ENCODE results near the gene AKR1C8. TPM values are rescaled to one million over a fixed set of nuclear protein-coding genes. Genes with fewer than 3 reads are reported as not detected.

Gene AKR1C8
- polyA plus RNA-seq, 1 of the 3 experiments (the other 2 are of a cell fraction) = not detected

- Histone ChIP-seq H3K9me3 (no peaks in the 10 kb centered on the region), H3K4me3 (ENCODE audit: low read depth in 2 of 2, low read length in 1 of 2) (no peak overlapping the region), H3K4me2 (no peak overlapping the region), H3K9ac (no peak overlapping the region), H3F3A (replicated peaks; ENCODE audit: insufficient read depth) (no peaks in the 10 kb centered on the region), H3K4me1 (ENCODE audit: control insufficient read depth in 1 of 2, insufficient read depth in 2 of 2, low read depth in 1 of 2, low read length in 1 of 2) (no peaks in the 10 kb centered on the region), H3K79me2 (ENCODE audit: insufficient read depth) (no peaks in the 10 kb centered on the region), H3K9me2 (no peaks in the 10 kb centered on the region), H4K20me1 (ENCODE audit: insufficient read depth) (no peaks in the 10 kb centered on the region), H3K27ac (ENCODE audit: low read depth in 2 of 2, low read length in 1 of 2) (no peak overlapping the region), H2AFZ (ENCODE audit: low read depth) (no peak overlapping the region), H3K27me3 (ENCODE audit: insufficient read depth) (no peaks in the 10 kb centered on the region), H3K36me3 (replicated peaks in 1 of 2; ENCODE audit: control insufficient read depth in 1 of 2, insufficient read depth in 2 of 2, low read length in 1 of 2) (no peaks in the 10 kb centered on the region)
- ChIA-PET POLR2A (no interaction called here), CTCF (no interaction called here)
- TF ChIP-seq, protein P1, sequence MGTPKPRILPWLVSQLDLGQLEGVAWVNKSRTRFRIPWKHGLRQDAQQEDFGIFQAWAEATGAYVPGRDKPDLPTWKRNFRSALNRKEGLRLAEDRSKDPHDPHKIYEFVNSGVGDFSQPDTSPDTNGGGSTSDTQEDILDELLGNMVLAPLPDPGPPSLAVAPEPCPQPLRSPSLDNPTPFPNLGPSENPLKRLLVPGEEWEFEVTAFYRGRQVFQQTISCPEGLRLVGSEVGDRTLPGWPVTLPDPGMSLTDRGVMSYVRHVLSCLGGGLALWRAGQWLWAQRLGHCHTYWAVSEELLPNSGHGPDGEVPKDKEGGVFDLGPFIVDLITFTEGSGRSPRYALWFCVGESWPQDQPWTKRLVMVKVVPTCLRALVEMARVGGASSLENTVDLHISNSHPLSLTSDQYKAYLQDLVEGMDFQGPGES (IDR thresholded peaks at IDR 0.05; ENCODE audit: low read depth, low read length) = no peak
- no peak for TF ChIP-seq MAX (IDR thresholded peaks at IDR 0.05; ENCODE audit: low read depth)
- TF ChIP-seq, protein P2, sequence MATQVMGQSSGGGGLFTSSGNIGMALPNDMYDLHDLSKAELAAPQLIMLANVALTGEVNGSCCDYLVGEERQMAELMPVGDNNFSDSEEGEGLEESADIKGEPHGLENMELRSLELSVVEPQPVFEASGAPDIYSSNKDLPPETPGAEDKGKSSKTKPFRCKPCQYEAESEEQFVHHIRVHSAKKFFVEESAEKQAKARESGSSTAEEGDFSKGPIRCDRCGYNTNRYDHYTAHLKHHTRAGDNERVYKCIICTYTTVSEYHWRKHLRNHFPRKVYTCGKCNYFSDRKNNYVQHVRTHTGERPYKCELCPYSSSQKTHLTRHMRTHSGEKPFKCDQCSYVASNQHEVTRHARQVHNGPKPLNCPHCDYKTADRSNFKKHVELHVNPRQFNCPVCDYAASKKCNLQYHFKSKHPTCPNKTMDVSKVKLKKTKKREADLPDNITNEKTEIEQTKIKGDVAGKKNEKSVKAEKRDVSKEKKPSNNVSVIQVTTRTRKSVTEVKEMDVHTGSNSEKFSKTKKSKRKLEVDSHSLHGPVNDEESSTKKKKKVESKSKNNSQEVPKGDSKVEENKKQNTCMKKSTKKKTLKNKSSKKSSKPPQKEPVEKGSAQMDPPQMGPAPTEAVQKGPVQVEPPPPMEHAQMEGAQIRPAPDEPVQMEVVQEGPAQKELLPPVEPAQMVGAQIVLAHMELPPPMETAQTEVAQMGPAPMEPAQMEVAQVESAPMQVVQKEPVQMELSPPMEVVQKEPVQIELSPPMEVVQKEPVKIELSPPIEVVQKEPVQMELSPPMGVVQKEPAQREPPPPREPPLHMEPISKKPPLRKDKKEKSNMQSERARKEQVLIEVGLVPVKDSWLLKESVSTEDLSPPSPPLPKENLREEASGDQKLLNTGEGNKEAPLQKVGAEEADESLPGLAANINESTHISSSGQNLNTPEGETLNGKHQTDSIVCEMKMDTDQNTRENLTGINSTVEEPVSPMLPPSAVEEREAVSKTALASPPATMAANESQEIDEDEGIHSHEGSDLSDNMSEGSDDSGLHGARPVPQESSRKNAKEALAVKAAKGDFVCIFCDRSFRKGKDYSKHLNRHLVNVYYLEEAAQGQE (IDR thresholded peaks at IDR 0.05; ENCODE audit: low read depth, low read length) = no peak
- no peak for TF ChIP-seq RFX5 (IDR thresholded peaks at IDR 0.05; ENCODE audit: low read length)
- TF ChIP-seq GABPA (IDR thresholded peaks at IDR 0.05; ENCODE audit: low read depth) = no peak
- WGBS (ENCODE audit: low lambda C conversion rate) = 21% methylated on average over 3 of the region's 3 CpGs
- no peak for DNase-seq
Measured at GRCh38 chr10:5125315-5126044, 59.5 kb downstream of the AKR1C8 start.

GRCh38 chr10:5123886-5124285, 61.1 kb downstream of the AKR1C8 start:
- Histone ChIP-seq H3K4me1 (ENCODE audit: control insufficient read depth in 1 of 2, insufficient read depth in 2 of 2, low read depth in 1 of 2, low read length in 1 of 2) (no peaks in the 10 kb centered on the region), H3K4me3 (ENCODE audit: low read depth in 2 of 2, low read length in 1 of 2) (no peak overlapping the region), H3K79me2 (ENCODE audit: insufficient read depth) (no peaks in the 10 kb centered on the region), H3F3A (replicated peaks; ENCODE audit: insufficient read depth) (no peaks in the 10 kb centered on the region), H3K9me3 (no peaks in the 10 kb centered on the region), H3K36me3 (replicated peaks in 1 of 2; ENCODE audit: control insufficient read depth in 1 of 2, insufficient read depth in 2 of 2, low read length in 1 of 2) (no peaks in the 10 kb centered on the region), H3K4me2 (no peak overlapping the region), H3K9ac (no peak overlapping the region), H3K27ac (ENCODE audit: low read depth in 2 of 2, low read length in 1 of 2) (no peak overlapping the region), H4K20me1 (ENCODE audit: insufficient read depth) (no peaks in the 10 kb centered on the region), H3K9me2 (no peaks in the 10 kb centered on the region), H2AFZ (ENCODE audit: low read depth) (no peak overlapping the region), H3K27me3 (ENCODE audit: insufficient read depth) (no peaks in the 10 kb centered on the region)
- POLR2A ChIA-PET = no interaction called here
- CTCF ChIA-PET = no interaction called here
- no peak for DNase-seq
- TF ChIP-seq CHD2 (IDR thresholded peaks at IDR 0.05; ENCODE audit: low read length, partially characterized antibody) = no peak
- TF ChIP-seq, protein P2 (IDR thresholded peaks at IDR 0.05; ENCODE audit: low read depth, low read length) = no peak
- TF ChIP-seq EP300 (IDR thresholded peaks at IDR 0.05; ENCODE audit: borderline replicate concordance in 1 of 2, low read depth in 1 of 2, low read length in 1 of 2) = no peak
- TF ChIP-seq, protein P3, sequence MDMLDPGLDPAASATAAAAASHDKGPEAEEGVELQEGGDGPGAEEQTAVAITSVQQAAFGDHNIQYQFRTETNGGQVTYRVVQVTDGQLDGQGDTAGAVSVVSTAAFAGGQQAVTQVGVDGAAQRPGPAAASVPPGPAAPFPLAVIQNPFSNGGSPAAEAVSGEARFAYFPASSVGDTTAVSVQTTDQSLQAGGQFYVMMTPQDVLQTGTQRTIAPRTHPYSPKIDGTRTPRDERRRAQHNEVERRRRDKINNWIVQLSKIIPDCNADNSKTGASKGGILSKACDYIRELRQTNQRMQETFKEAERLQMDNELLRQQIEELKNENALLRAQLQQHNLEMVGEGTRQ (IDR thresholded peaks at IDR 0.05; ENCODE audit: borderline replicate concordance, low read depth, low read length) = no peak
- no peak for TF ChIP-seq RAD21 (IDR thresholded peaks at IDR 0.05; ENCODE audit: low read length)
- TF ChIP-seq USF1 (IDR thresholded peaks at IDR 0.05; ENCODE audit: borderline replicate concordance, low read depth) = no peak
- no peak for TF ChIP-seq PBX3 (IDR thresholded peaks at IDR 0.05)
- no peak for TF ChIP-seq NFIC (IDR thresholded peaks at IDR 0.05; ENCODE audit: borderline replicate concordance)
- TF ChIP-seq POLR2AphosphoS5 (IDR thresholded peaks at IDR 0.05; ENCODE audit: low read depth, low read length) = no peak
- no peak for TF ChIP-seq SMC3 (IDR thresholded peaks at IDR 0.05; ENCODE audit: low read depth, low read length)
- TF ChIP-seq FOXM1 (IDR thresholded peaks at IDR 0.05; ENCODE audit: low read depth) = no peak
